Peyer's patch (tissue), 4 donors: Measurements from ENCODE around the gene IFI44.

Experiments
- CTCF ChIP-seq, 6 experiments: fragments of 450-650 bp in 4 of 6; fragments of 200-600 bp in 2 of 6; sonication (generic) in 1 of 6; IDR thresholded peaks; one replicate each; pipeline ENCODE4 v1.5.1; 2017 to 2019; ENCODE audit warnings: antibody characterized with exemption in 6 of 6, mild to moderate bottlenecking in 3 of 6, moderate library complexity in 1 of 6
- POLR2A ChIP-seq, 2 donors: fragments of 450-650 bp; IDR thresholded peaks; one replicate each; pipeline ENCODE4 v1.5.1; 2017; ENCODE audit warnings: antibody characterized with exemption in 2 of 2, mild to moderate bottlenecking in 2 of 2, moderate library complexity in 2 of 2

GRCh38 chr1:78619803-78620579 is 29.6 kb upstream of the IFI44 start, which contains the start of gene IFI44L:
- TF ChIP-seq CTCF (IDR thresholded peaks at IDR 0.05): no peak
- no peak for TF ChIP-seq POLR2A (IDR thresholded peaks at IDR 0.05)
